B cell (primary cell): ENCODE measurements around the gene TSC22D4. TPM values are rescaled to one million over a fixed set of nuclear protein-coding genes. Genes with fewer than 3 reads are reported as not detected.
A peak's percentile ranks its signal among the peaks of the same experiment; 100 is the strongest.

Experiments used
- ATAC-seq: fragments of 200-7000 bp; cut with Tn5 transposase; one replicate; pipeline ENCODE4 v1.10.0; 2021; ENCODE audit warnings: low read depth, mild to moderate bottlenecking, moderate number of reproducible peaks, moderate library complexity
- CTCF ChIA-PET: fragments of 350-600 bp; sonication (Branson Sonifier 250); formaldehyde crosslinking; loops from one replicate; lab custom pipeline; 2021; ENCODE audit warnings: antibody characterized with exemption, inconsistent platforms; lab: Charles Lee
- POLR2A ChIA-PET: fragments of 350-600 bp; sonication (Branson Sonifier 250); formaldehyde crosslinking; loops from one replicate; lab custom pipeline; 2021; ENCODE audit warnings: antibody characterized with exemption; lab: Charles Lee
- DNase-seq: peaks from one replicate; pipeline ENCODE4 v3.0.0; 2013
- H2AFZ ChIP-seq: 2 replicates; pipeline ENCODE4 v1.6.1; 2012; ENCODE audit warnings: mild to moderate bottlenecking, low read depth, low read length; ENCODE audit not compliant: insufficient read depth, poor library complexity, severe bottlenecking
- H3K27ac ChIP-seq, 2 donors: 1 replicate in 1 of 2; 2 replicates in 1 of 2; pipeline ENCODE4 v1.5.1; 2012 to 2013; ENCODE audit warnings: low read length in 2 of 2, mild to moderate bottlenecking in 2 of 2, moderate library complexity in 1 of 2
- H3K27me3 ChIP-seq, 4 experiments: fragments of 200-600 bp in 1 of 4; sonication (generic) in 1 of 4; replicated peaks in 1 of 4; 1 replicate in 2 of 4; 2 replicates in 2 of 4; pipeline versions ENCODE4 v1.6.1 to v1.7.0; 2013 to 2016; ENCODE audit warnings: low read length in 3 of 4, mild to moderate bottlenecking in 2 of 4, mixed read lengths in 1 of 4, moderate library complexity in 1 of 4; ENCODE audit not compliant: insufficient read depth in 4 of 4, control insufficient read depth in 3 of 4; ENCODE audit errors: control extremely low read depth in 1 of 4
- H3K36me3 ChIP-seq, 2 experiments: replicated peaks in 1 of 2; 1 replicate in 1 of 2; 2 replicates in 1 of 2; pipeline versions ENCODE4 v1.6.1 to v1.7.1; 2013; ENCODE audit warnings: low read length in 1 of 2; ENCODE audit not compliant: insufficient read depth in 2 of 2, control insufficient read depth in 1 of 2; ENCODE audit errors: control extremely low read depth in 1 of 2, extremely low read depth in 1 of 2
- H3K4me1 ChIP-seq, 2 donors: fragments of 200-600 bp in 1 of 2; sonication (generic) in 1 of 2; 1 replicate in 1 of 2; 2 replicates in 1 of 2; pipeline versions ENCODE4 v1.5.1 to v1.6.1; 2013 to 2017; ENCODE audit warnings: low read length in 2 of 2; ENCODE audit not compliant: control insufficient read depth in 2 of 2, insufficient read depth in 2 of 2
- H3K4me2 ChIP-seq: replicated peaks from 2 replicates; pipeline ENCODE3; 2012; ENCODE audit warnings: mild to moderate bottlenecking, low read depth, low read length; ENCODE audit not compliant: poor library complexity, severe bottlenecking
- H3K4me3 ChIP-seq, 5 experiments: fragments of 200-600 bp in 1 of 5; sonication (generic) in 1 of 5; 1 replicate in 3 of 5; 2 replicates in 2 of 5; pipeline versions ENCODE4 v1.5.1 to v1.7.0; 2011 to 2016; ENCODE audit warnings: low read length in 4 of 5, mild to moderate bottlenecking in 4 of 5, low read depth in 2 of 5, control low read depth in 1 of 5, moderate library complexity in 1 of 5; ENCODE audit not compliant: insufficient read depth in 1 of 5; ENCODE audit errors: control extremely low read depth in 1 of 5, extremely low read depth in 1 of 5
- H3K79me2 ChIP-seq: fragments of 200-600 bp; sonication (generic); one replicate; pipeline ENCODE4 v1.6.0; 2016; ENCODE audit warnings: low read length; ENCODE audit not compliant: control insufficient read depth, insufficient read depth
- H3K9ac ChIP-seq: fragments of 200-600 bp; sonication (generic); 2 replicates; pipeline ENCODE4 v1.6.1; 2017; ENCODE audit warnings: mild to moderate bottlenecking, low read length, moderate library complexity
- H3K9me3 ChIP-seq, 3 donors: one replicate each; pipeline versions ENCODE4 v1.6.1 to v1.7.1; 2013; ENCODE audit warnings: low read length in 2 of 3; ENCODE audit not compliant: control insufficient read depth in 2 of 3, insufficient read depth in 1 of 3; ENCODE audit errors: control extremely low read depth in 1 of 3
- H4K20me1 ChIP-seq: 2 replicates; pipeline ENCODE4 v1.6.0; 2012; ENCODE audit warnings: mild to moderate bottlenecking, low read length; ENCODE audit not compliant: insufficient read depth, control insufficient read depth, poor library complexity, severe bottlenecking
- H3K27ac Mint-ChIP-seq: one replicate; pipeline ENCODE4 v1.8.0; 2021; ENCODE audit warnings: mixed read lengths
- H3K27me3 Mint-ChIP-seq: one replicate; pipeline ENCODE4 v1.8.0; 2021; ENCODE audit warnings: mixed read lengths
- H3K4me1 Mint-ChIP-seq: one replicate; pipeline ENCODE4 v1.8.0; 2021; ENCODE audit warnings: mixed read lengths
- H3K4me3 Mint-ChIP-seq: one replicate; pipeline ENCODE4 v1.8.0; 2021; ENCODE audit warnings: mixed read lengths
- H3K9me3 Mint-ChIP-seq: one replicate; pipeline ENCODE4 v1.8.0; 2022; ENCODE audit warnings: mixed read lengths; ENCODE audit not compliant: insufficient read depth
- CTCF ChIP-seq: fragments of 200-600 bp; IDR thresholded peaks from one replicate; pipeline ENCODE4 v1.8.0; 2022; ENCODE audit warnings: antibody characterized with exemption, mild to moderate bottlenecking
- EZH2 ChIP-seq: IDR thresholded peaks from 2 replicates; pipeline ENCODE4 v1.6.1; 2012; ENCODE audit warnings: borderline replicate concordance, low read depth, mild to moderate bottlenecking, moderate library complexity, low read length; ENCODE audit not compliant: insufficient read depth, poor library complexity, severe bottlenecking
- WGBS: methylation state at CpG from one replicate; pipeline ENCODE4 v1.1.5; 2013; ENCODE audit warnings: missing lambda C conversion rate; ENCODE audit not compliant: insufficient coverage; 5-methylcytosine and 5-hydroxymethylcytosine counted together
- intact Hi-C: fragments of 100-400 bp; cut with micrococcal nuclease; formaldehyde crosslinking; loops from one replicate; pipeline ENCODE4 v1.10.0; 2022
- polyA plus RNA-seq: library from polyadenylated mRNA; depleted of rRNA; stranded (reverse); fragments of >200 nt; gene quantifications from 2 replicates; pipeline ENCODE4 v1.2.3, GENCODE V29; 2012
- total RNA-seq, 2 donors: library from RNA; stranded (reverse); fragments of 120-200 nt in 1 of 2; gene quantifications; 1 replicate in 1 of 2; 2 replicates in 1 of 2; pipeline versions ENCODE4 v1.2.3 to v1.2.4, GENCODE V29; 2013 to 2022

Gene TSC22D4
- total and polyA plus RNA-seq, 2 donors (not counting 1 experiment from before 2014, with no cell fraction given): 80.2 to 92.8 TPM

- 28% methylated on average over 25 of the region's 45 CpGs for WGBS
- H3K4me3 Mint-ChIP-seq: peak within 1 kb of the TSS; percentile 87
Measured at GRCh38 chr7:100483722-100484672, 5.0 kb upstream of the TSC22D4 start, which contains the start of gene NYAP1. NYAP1 (plus strand) TSS chr7:100483927; CDS start chr7:100485312, 1,385 bp downstream.

More at GRCh38 chr7:100483722-100484672, 5.0 kb upstream of the TSC22D4 start, which contains the start of gene NYAP1:
- Histone ChIP-seq H3K27me3 (peaks cover 0 to under 1% (median 0%) of the 10 kb centered on the region in 4 experiments), H3K27ac (no peak within 1 kb of the TSS), H3K36me3 (no peaks in the 10 kb centered on the region), H3K4me1 (peaks cover 11 to 17% of the 10 kb centered on the region in 2 donors), H4K20me1 (no peaks in the 10 kb centered on the region), H2AFZ (peak within 1 kb of the TSS; percentile 86), H3K9ac (peak within 1 kb of the TSS; percentile 69), H3K9me3 (no peaks in the 10 kb centered on the region), H3K4me2 (peak within 1 kb of the TSS; percentile 98), H3K79me2 (peaks cover 8% of the 10 kb centered on the region), H3K4me3 (peak within 1 kb of the TSS in 4 of 5 experiments; percentile 36 to 67 (median 49))
- ATAC-seq (peak; percentile 18), DNase-seq (no peak)
- Mint-ChIP-seq H3K4me1 (peaks cover 11% of the 10 kb centered on the region), H3K9me3 (no peaks in the 10 kb centered on the region), H3K27me3 (peaks cover 8% of the 10 kb centered on the region), H3K27ac (peak within 1 kb of the TSS; percentile 37)
- TF ChIP-seq EZH2 (no peak), CTCF (no peak)
- intact Hi-C loops: loop anchor here (1.0 kb wide), 3 partner anchors 15 to 75 kb away; no protein-coding TSS in a partner anchor
- CTCF ChIA-PET: interaction anchor here (0.7 to 5.6 kb wide), 6 partner anchors 9 to 76 kb away, joined by 3 to 80 read pairs (median 6); no protein-coding TSS in a partner anchor
- POLR2A ChIA-PET: interaction anchor here (1.5 kb wide), 1 partner anchor 55 kb away, joined by 5 read pairs; the partner anchor contains the start of genes MEPCE and ZCWPW1
